T-helper 17 cell (primary cell): Measurements from ENCODE around the gene IMPA2. TPM values are rescaled to one million over a fixed set of nuclear protein-coding genes. Genes with fewer than 3 reads are reported as not detected.

Experiments
- ATAC-seq: fragments of 150-1000 bp; cut with Tn5 transposase; 2 replicates; pipeline ENCODE4 v1.10.0; 2021; ENCODE audit warnings: mild to moderate bottlenecking, moderate library complexity
- DNase-seq, 3 donors: peaks; one replicate each; pipeline versions ENCODE4 v3.0.0 to v3.0.0-alpha.2; 2020 to 2021
- H3K9me3 ChIP-seq: one replicate; pipeline ENCODE4 v1.7.0; 2013; ENCODE audit warnings: low read length, mild to moderate bottlenecking; ENCODE audit not compliant: control insufficient read depth, poor library complexity, severe bottlenecking
- H3K27ac Mint-ChIP-seq: one replicate; pipeline ENCODE4 v1.8.0; 2022; ENCODE audit warnings: mild to moderate bottlenecking, moderate library complexity, mixed read lengths
- H3K27me3 Mint-ChIP-seq: one replicate; pipeline ENCODE4 v1.8.0; 2022; ENCODE audit warnings: mixed read lengths
- H3K36me3 Mint-ChIP-seq: one replicate; pipeline ENCODE4 v1.8.0; 2022; ENCODE audit warnings: low read depth, mixed read lengths
- H3K4me1 Mint-ChIP-seq: one replicate; pipeline ENCODE4 v1.8.0; 2022; ENCODE audit warnings: mild to moderate bottlenecking, mixed read lengths
- H3K4me3 Mint-ChIP-seq: one replicate; pipeline ENCODE4 v1.8.0; 2022; ENCODE audit warnings: mild to moderate bottlenecking, moderate library complexity, mixed read lengths
- total RNA-seq, 4 donors: library from RNA in 2 of 4; stranded (reverse) in 2 of 4; gene quantifications; one replicate each; pipeline ENCODE4 v1.2.3 and lab custom pipeline; 2022 to 2026

IMPA2 gene
- total RNA-seq, 2 donors from 2014 or later = 4.3 to 5.8 TPM

GRCh38 chr18:12023375-12023774 lies 42.1 kb downstream of the IMPA2 start:
- ATAC-seq = no peak
- no peak overlapping the region for H3K4me3 Mint-ChIP-seq

DNA sequence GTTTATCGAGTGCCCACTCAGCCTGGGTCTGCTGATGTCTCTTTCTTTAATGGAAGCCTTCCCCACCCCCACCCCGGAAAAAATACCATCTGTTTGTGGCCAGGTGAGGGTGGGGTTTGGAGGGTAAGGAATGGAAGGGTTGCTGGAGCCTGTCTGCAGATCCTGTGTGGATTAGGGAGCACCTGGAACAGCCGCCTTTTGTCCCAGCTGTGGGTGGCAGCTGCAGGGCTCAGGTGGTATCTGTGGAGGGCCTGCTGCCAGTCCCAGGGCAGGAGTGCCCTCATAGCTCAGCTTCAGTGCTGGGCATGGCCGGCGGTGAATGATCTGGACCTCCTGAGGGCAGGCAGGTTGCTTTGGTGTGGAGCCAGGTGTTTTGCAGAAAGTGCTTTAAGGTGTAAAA lies 45.3 kb downstream of the IMPA2 start:
- H3K4me3 Mint-ChIP-seq = no peak overlapping the region
- DNase-seq (no peak), ATAC-seq (no peak)
- H3K36me3 Mint-ChIP-seq = no peaks in the 10 kb centered on the region
- H3K27ac Mint-ChIP-seq = no peak overlapping the region
- no peaks in the 10 kb centered on the region for H3K9me3 ChIP-seq
- peaks cover 4% of the 10 kb centered on the region for H3K4me1 Mint-ChIP-seq
- H3K27me3 Mint-ChIP-seq = no peaks in the 10 kb centered on the region

More at GRCh38 chr18:12023375-12023774, 42.1 kb downstream of the IMPA2 start:
- Mint-ChIP-seq H3K27ac (no peak overlapping the region), H3K4me1 (peaks cover 4% of the 10 kb centered on the region), H3K27me3 (no peaks in the 10 kb centered on the region), H3K36me3 (peaks cover 4% of the 10 kb centered on the region)
- H3K9me3 ChIP-seq = no peaks in the 10 kb centered on the region
- no peak for DNase-seq

DNA sequence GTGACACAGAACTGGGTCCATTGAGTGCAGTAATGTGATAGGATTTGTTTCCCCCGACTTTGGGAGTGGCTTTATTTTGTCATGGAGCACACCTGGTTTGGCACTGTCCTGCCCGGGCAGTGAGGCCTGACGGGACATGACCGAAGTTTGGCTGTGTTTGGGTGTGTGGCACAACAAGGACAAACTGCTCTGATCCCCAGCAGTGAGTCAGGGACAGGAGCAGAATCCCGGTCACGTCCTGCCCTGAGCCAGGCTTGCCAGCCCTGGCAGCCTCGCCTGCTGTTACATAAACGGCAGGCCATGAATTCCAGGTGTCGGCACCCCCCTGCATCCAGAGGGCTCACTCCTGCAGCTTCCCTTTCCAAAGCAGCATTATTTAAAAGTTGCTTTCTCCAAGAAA lies 45.7 kb downstream of the IMPA2 start:
- Mint-ChIP-seq H3K36me3 (no peaks in the 10 kb centered on the region), H3K27ac (no peak overlapping the region), H3K27me3 (no peaks in the 10 kb centered on the region), H3K4me3 (no peak overlapping the region), H3K4me1 (peaks cover 4% of the 10 kb centered on the region)
- ATAC-seq (no peak), DNase-seq (no peak)
- no peaks in the 10 kb centered on the region for H3K9me3 ChIP-seq

DNA sequence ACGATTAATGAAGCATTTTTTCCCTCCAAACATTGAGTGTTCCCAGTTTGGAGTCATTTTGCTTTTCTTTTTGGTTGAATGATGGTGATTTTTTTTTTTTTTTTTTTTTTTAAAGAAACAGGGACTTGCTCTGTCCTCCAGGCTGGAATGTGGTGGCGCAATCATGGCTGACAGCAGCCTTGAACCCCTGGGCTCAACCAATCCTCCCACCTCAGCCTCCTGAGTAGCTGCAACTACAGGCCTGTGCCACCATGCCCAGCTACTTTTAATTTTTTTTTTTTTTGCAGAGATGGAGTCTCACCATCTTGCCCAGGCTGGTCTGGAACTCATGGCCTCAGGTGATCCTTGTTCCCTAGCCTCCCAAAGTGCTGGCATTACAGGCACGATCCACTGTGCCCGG lies 46.2 kb downstream of the IMPA2 start:
- no peak for ATAC-seq
- Mint-ChIP-seq H3K27ac (peak overlapping the region; percentile 29), H3K36me3 (no peaks in the 10 kb centered on the region), H3K27me3 (no peaks in the 10 kb centered on the region), H3K4me3 (no peak overlapping the region), H3K4me1 (peaks cover 4% of the 10 kb centered on the region)
- no peaks in the 10 kb centered on the region for H3K9me3 ChIP-seq
- no peak for DNase-seq

GRCh38 chr18:12028040-12028628 lies 46.8 kb downstream of the IMPA2 start:
- no peak for ATAC-seq
- DNase-seq = no peak
- Mint-ChIP-seq H3K4me1 (peaks cover 4% of the 10 kb centered on the region), H3K27me3 (no peaks in the 10 kb centered on the region), H3K27ac (peak overlapping the region; percentile 29), H3K4me3 (no peak overlapping the region), H3K36me3 (no peaks in the 10 kb centered on the region)
- H3K9me3 ChIP-seq = no peaks in the 10 kb centered on the region

DNA sequence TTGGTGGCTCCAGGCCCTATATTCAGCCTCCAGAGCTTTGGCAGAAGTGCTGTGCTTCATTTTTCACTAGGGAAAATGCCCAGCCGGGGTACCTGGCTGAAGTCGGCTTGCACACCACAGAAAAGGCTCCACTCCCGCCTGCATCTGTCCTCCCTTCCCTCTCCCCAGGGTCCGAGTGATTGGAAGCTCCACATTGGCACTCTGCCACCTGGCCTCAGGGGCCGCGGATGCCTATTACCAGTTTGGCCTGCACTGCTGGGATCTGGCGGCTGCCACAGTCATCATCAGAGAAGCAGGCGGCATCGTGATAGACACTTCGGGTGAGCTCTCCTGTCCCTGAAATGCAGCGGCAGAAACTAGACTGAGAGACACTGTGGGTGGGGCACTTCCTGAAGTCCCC lies 47.4 kb downstream of the IMPA2 start:
- H3K36me3 Mint-ChIP-seq = no peaks in the 10 kb centered on the region
- ATAC-seq = no peak
- no peaks in the 10 kb centered on the region for H3K27me3 Mint-ChIP-seq
- no peak overlapping the region for H3K4me3 Mint-ChIP-seq
- DNase-seq = no peak
- no peaks in the 10 kb centered on the region for H3K9me3 ChIP-seq
- H3K27ac Mint-ChIP-seq = no peak overlapping the region
- H3K4me1 Mint-ChIP-seq = peaks cover 4% of the 10 kb centered on the region

DNA sequence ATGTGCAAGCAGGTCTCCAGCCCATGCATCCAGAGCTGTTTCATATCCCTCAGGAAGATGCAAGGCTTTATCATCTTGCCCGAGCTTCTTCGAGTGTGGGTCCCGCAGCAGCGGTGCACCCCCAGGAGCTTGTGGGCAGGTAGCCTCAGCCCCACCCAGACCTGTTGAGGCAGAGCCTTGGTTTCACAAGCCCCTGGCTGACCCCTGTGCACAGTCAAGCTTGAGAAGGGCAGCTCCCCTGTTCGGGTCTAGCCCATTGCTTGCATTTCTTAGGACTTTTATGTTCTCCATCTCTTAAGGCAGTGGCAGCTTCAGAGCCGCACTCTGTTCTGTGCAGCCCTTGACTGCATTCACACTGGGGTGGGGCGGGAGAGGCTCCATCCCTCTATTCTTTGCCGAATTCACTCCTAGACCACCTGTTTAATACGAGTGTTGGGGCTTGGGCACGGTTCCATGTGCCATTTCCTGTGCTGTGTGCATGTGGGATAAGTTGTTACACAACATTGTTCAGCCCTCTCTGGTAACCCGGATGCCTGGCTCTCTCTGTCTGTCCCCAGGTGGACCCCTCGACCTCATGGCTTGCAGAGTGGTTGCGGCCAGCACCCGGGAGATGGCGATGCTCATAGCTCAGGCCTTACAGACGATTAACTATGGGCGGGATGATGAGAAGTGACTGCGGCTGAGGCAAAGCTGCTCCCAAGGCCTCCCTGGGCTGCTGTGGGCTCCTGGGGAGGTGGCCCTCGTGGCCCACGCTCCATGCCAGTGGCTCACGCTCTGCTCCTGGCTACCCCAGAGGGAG lies 48.7 kb downstream of the IMPA2 start:
- no peak for DNase-seq
- no peak for ATAC-seq
- H3K27me3 Mint-ChIP-seq = no peaks in the 10 kb centered on the region
- no peaks in the 10 kb centered on the region for H3K36me3 Mint-ChIP-seq
- H3K4me3 Mint-ChIP-seq = no peak overlapping the region
- H3K9me3 ChIP-seq = no peaks in the 10 kb centered on the region
- H3K27ac Mint-ChIP-seq = peak overlapping the region; percentile 21
- H3K4me1 Mint-ChIP-seq = peaks cover under 1% of the 10 kb centered on the region

- H3K36me3 Mint-ChIP-seq = no peaks in the 10 kb centered on the region
- peak overlapping the region; percentile 21 for H3K27ac Mint-ChIP-seq
- H3K27me3 Mint-ChIP-seq = no peaks in the 10 kb centered on the region
Measured at GRCh38 chr18:12030670-12031069, 49.4 kb downstream of the IMPA2 start.

GRCh38 chr18:12031181-12031580 lies 49.9 kb downstream of the IMPA2 start:
- peaks cover 2% of the 10 kb centered on the region for H3K4me1 Mint-ChIP-seq
- H3K27me3 Mint-ChIP-seq = no peaks in the 10 kb centered on the region
- H3K9me3 ChIP-seq = no peaks in the 10 kb centered on the region
- no peak overlapping the region for H3K27ac Mint-ChIP-seq
- DNase-seq = no peak
- no peak overlapping the region for H3K4me3 Mint-ChIP-seq
- ATAC-seq = no peak
- H3K36me3 Mint-ChIP-seq = no peaks in the 10 kb centered on the region

More at GRCh38 chr18:12030670-12031069, 49.4 kb downstream of the IMPA2 start:
- ATAC-seq = no peak
- H3K9me3 ChIP-seq = no peaks in the 10 kb centered on the region
- no peak for DNase-seq
- peaks cover 2% of the 10 kb centered on the region for H3K4me1 Mint-ChIP-seq
- no peak overlapping the region for H3K4me3 Mint-ChIP-seq

GRCh38 chr18:12031846-12032245 lies 50.5 kb downstream of the IMPA2 start:
- no peak overlapping the region for H3K4me3 Mint-ChIP-seq
- DNase-seq = no peak
- H3K27me3 Mint-ChIP-seq = no peaks in the 10 kb centered on the region
- H3K9me3 ChIP-seq = no peaks in the 10 kb centered on the region
- peaks cover 2% of the 10 kb centered on the region for H3K4me1 Mint-ChIP-seq
- no peaks in the 10 kb centered on the region for H3K36me3 Mint-ChIP-seq
- no peak overlapping the region for H3K27ac Mint-ChIP-seq
- no peak for ATAC-seq

DNA sequence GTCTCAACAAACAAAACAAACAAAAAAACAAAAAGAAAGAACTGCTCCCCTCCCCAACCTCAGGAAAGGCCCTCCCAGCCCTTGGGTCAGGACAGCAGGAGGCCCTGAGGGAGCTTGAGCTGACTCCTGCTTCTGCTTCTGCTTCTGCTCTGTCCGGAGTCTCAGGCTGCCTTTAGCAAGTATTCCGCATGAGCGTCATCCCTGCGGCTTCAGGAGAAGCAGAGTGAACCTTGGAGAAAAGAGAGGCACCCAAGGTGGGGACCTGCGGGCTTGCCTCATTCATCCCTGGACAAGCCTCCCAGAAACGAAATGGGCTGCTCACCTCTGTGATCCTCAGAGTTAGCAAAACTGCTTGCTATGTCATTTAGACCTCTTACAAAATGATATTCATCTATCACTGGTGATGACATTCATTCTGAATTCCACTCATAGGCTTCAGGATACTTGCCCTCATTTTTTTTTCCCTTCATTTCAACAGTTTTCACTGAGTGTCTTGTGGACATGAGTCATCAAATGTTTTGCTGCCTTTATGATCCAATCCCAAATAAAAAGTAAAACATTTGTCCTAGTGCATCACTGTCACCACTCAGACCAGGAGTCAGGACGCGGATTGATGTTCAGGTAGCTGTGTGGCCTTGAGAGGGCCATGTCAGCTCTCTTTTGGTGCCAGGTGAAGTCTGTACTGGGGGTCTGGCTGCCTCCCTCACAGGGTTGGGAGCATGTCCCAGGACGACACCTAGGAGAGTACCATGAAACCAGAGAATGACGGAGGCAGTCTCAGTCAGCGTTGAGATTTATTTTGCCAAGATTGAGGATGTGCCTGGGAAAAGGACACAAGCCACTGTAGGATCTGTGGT lies 51.7 kb downstream of the IMPA2 start:
- no peak overlapping the region for H3K4me3 Mint-ChIP-seq
- H3K27me3 Mint-ChIP-seq = peaks cover 3% of the 10 kb centered on the region
- DNase-seq = no peak
- H3K9me3 ChIP-seq = no peaks in the 10 kb centered on the region
- no peak for ATAC-seq
- H3K27ac Mint-ChIP-seq = no peak overlapping the region
- H3K36me3 Mint-ChIP-seq = no peaks in the 10 kb centered on the region
- peaks cover 3% of the 10 kb centered on the region for H3K4me1 Mint-ChIP-seq

DNA sequence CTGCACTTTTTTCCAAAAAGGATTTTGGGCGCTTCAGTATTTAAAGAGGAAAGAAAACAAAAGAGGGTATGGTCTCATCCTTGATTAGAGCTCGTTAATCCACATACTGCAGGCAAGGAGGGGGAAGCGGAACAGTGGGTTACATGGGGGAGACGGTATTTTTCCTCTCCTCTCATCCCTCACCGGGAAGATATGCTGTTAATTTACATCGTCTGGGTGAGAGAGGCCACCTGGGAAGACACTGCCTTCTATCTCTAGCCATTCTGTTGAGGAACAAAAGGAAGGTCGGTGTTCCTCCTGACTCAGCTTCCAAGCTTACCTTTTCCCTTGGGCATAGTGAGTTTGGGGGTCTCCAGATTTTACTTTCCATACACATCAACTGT lies 52.3 kb downstream of the IMPA2 start:
- no peaks in the 10 kb centered on the region for H3K9me3 ChIP-seq
- Mint-ChIP-seq H3K27ac (no peak overlapping the region), H3K4me1 (peaks cover 6% of the 10 kb centered on the region), H3K27me3 (peaks cover 7% of the 10 kb centered on the region), H3K4me3 (no peak overlapping the region), H3K36me3 (no peaks in the 10 kb centered on the region)
- DNase-seq (no peak), ATAC-seq (no peak)
